A549 (cell line): ENCODE measurements around the gene TSNAXIP1. TPM values are rescaled to one million over a fixed set of nuclear protein-coding genes. Genes with fewer than 3 reads are reported as not detected.

Experiments
- ATAC-seq, 2 experiments: fragments of 200-7000 bp in 1 of 2; fragments of >200 bp in 1 of 2; cut with Nextera tagmentation in 1 of 2; cut with Tn5 transposase in 1 of 2; 3 replicates each; pipeline versions ENCODE4 v1.8.0 to v1.9.1; 2018 to 2020; ENCODE audit warnings: mild to moderate bottlenecking in 1 of 2, moderate library complexity in 1 of 2
- CTCF ChIA-PET: fragments of 300-600 bp; sonication (Branson Sonifier 250); formaldehyde crosslinking; extraction: SDS; loops from one replicate; lab custom pipeline; 2021; ENCODE audit warnings: antibody characterized with exemption, inconsistent platforms; lab: Yijun Ruan, JAX
- POLR2A ChIA-PET: fragments of 350-600 bp; formaldehyde crosslinking; extraction: SDS; loops from one replicate; lab custom pipeline; 2021; ENCODE audit warnings: antibody characterized with exemption, inconsistent platforms; lab: Yijun Ruan, JAX
- DNase-seq, 2 experiments: peaks; one replicate each; pipeline versions ENCODE4 v3.0.0 to v3.0.0-alpha.2; 2011 to 2016; ENCODE audit warnings: low read depth in 1 of 2, low spot score in 1 of 2
- FAIRE-seq: peaks from 2 replicates; lab custom pipeline; 2011; peaks lifted over from hg19 to GRCh38; lab: Jason Lieb, UNC
- H3K27ac ChIP-seq, 2 experiments: fragments of >200 bp; sonication (Bioruptor Twin); formaldehyde crosslinking; 3 replicates each; pipeline ENCODE4 v1.5.1; 2016 to 2017
- H3K4me1 ChIP-seq: fragments of >200 bp; sonication (Bioruptor Twin); formaldehyde crosslinking; 3 replicates; pipeline ENCODE4 v1.6.1; 2016
- H3K4me2 ChIP-seq: fragments of >200 bp; sonication (Bioruptor Twin); formaldehyde crosslinking; 3 replicates; pipeline ENCODE4 v1.6.1; 2016
- H3K4me3 ChIP-seq: fragments of >200 bp; sonication (Bioruptor Twin); formaldehyde crosslinking; 3 replicates; pipeline ENCODE4 v1.5.1; 2016
- H3K9me3 ChIP-seq: fragments of >200 bp; sonication (Bioruptor Twin); formaldehyde crosslinking; 3 replicates; pipeline ENCODE4 v1.6.1; 2016
- BCL3 ChIP-seq: fragments of >200 bp; sonication (Bioruptor Twin); formaldehyde crosslinking; IDR thresholded peaks from 3 replicates; pipeline ENCODE4 v1.6.1; 2016
- BHLHE40 ChIP-seq: IDR thresholded peaks from 2 replicates; pipeline ENCODE4 v1.6.1; 2012; ENCODE audit warnings: low read depth, low read length, inconsistent platforms
- CBX2 ChIP-seq: fragments of 200-600 bp; sonication (generic); IDR thresholded peaks from 2 replicates; pipeline ENCODE4 v1.6.1; 2016; ENCODE audit warnings: low read depth, mild to moderate bottlenecking, borderline replicate concordance
- CEBPB ChIP-seq, 2 experiments: fragments of >200 bp in 1 of 2; sonication (Bioruptor Twin) in 1 of 2; formaldehyde crosslinking in 1 of 2; IDR thresholded peaks; 2 replicates each; pipeline ENCODE4 v1.6.1; 2012 to 2016
- CHD2 ChIP-seq: fragments of 150-350 bp; IDR thresholded peaks from 2 replicates; pipeline ENCODE4 v1.6.1; 2014; ENCODE audit warnings: low read length; ENCODE audit not compliant: partially characterized antibody
- EHF ChIP-seq: fragments of 250-450 bp; sonication (Bioruptor Pico); IDR thresholded peaks from 2 replicates; pipeline ENCODE4 v1.5.0; 2020; ENCODE audit warnings: mild to moderate bottlenecking
- ESRRA ChIP-seq: fragments of 150-350 bp; IDR thresholded peaks from 2 replicates; pipeline ENCODE4 v1.6.1; 2014; ENCODE audit warnings: mild to moderate bottlenecking, low read length, borderline replicate concordance
- FOSB ChIP-seq: fragments of 250-450 bp; sonication (Bioruptor Pico); IDR thresholded peaks from 2 replicates; pipeline ENCODE4 v1.5.0; 2020; ENCODE audit warnings: mild to moderate bottlenecking, moderate library complexity
- HDAC2 ChIP-seq: fragments of 200-600 bp; sonication (generic); IDR thresholded peaks from 2 replicates; pipeline ENCODE4 v1.6.1; 2016
- HOXB13 ChIP-seq: fragments of 250-450 bp; sonication (Bioruptor Pico); IDR thresholded peaks from 2 replicates; pipeline ENCODE4 v1.5.0; 2020; ENCODE audit warnings: low read depth, mild to moderate bottlenecking, moderate library complexity
- JUNB ChIP-seq: fragments of >200 bp; sonication (Bioruptor Twin); formaldehyde crosslinking; IDR thresholded peaks from 2 replicates; pipeline ENCODE4 v1.6.1; 2016
- KDM1A ChIP-seq: fragments of 200-600 bp; sonication (generic); IDR thresholded peaks from 2 replicates; pipeline ENCODE4 v1.6.1; 2016; ENCODE audit warnings: low read depth, mild to moderate bottlenecking
- KDM5A ChIP-seq: fragments of 200-600 bp; sonication (generic); IDR thresholded peaks from 2 replicates; pipeline ENCODE4 v1.6.1; 2016; ENCODE audit warnings: antibody characterized with exemption, mild to moderate bottlenecking
- MAFK ChIP-seq: fragments of 450-650 bp; IDR thresholded peaks from 2 replicates; pipeline ENCODE4 v1.6.1; 2014; ENCODE audit not compliant: partially characterized antibody
- MAZ ChIP-seq: fragments of 150-350 bp; IDR thresholded peaks from 2 replicates; pipeline ENCODE4 v1.6.1; 2014; ENCODE audit warnings: antibody characterized with exemption, low read depth, low read length, borderline replicate concordance
- MYC ChIP-seq: IDR thresholded peaks from 2 replicates; pipeline ENCODE4 v1.6.1; 2012; ENCODE audit warnings: mild to moderate bottlenecking, inconsistent platforms, low read length, improper control_type of control experiment, borderline replicate concordance
- NR3C1 ChIP-seq: fragments of >200 bp; sonication (Bioruptor Twin); formaldehyde crosslinking; IDR thresholded peaks from 3 replicates; pipeline ENCODE4 v1.6.1; 2017
- POLR2A ChIP-seq: IDR thresholded peaks from 2 replicates; pipeline ENCODE4 v1.6.1; 2012; ENCODE audit warnings: mild to moderate bottlenecking, low read length
- RAD21 ChIP-seq, 2 experiments: fragments of >200 bp in 1 of 2; sonication (Bioruptor Twin) in 1 of 2; formaldehyde crosslinking in 1 of 2; IDR thresholded peaks in 1 of 2; conservative IDR thresholded peaks in 1 of 2; 2 replicates in 1 of 2; 3 replicates in 1 of 2; pipeline ENCODE4 v1.6.1; 2012 to 2018; ENCODE audit warnings: inconsistent platforms in 1 of 2
- RCOR1 ChIP-seq: fragments of 150-350 bp; IDR thresholded peaks from 2 replicates; pipeline ENCODE4 v1.6.1; 2014; ENCODE audit warnings: antibody characterized with exemption, low read length, low read depth
- REST ChIP-seq: fragments of 200-600 bp; sonication (generic); IDR thresholded peaks from 2 replicates; pipeline ENCODE4 v1.6.1; 2016; ENCODE audit warnings: antibody characterized with exemption, mild to moderate bottlenecking, moderate library complexity
- RNF2 ChIP-seq: fragments of 200-600 bp; sonication (generic); IDR thresholded peaks from 2 replicates; pipeline ENCODE4 v1.6.1; 2016; ENCODE audit warnings: low read depth, mild to moderate bottlenecking, antibody characterized with exemption, moderate library complexity, borderline replicate concordance
- ZC3H11A ChIP-seq: fragments of 450-650 bp; IDR thresholded peaks from 2 replicates; pipeline ENCODE4 v1.6.1; 2014; ENCODE audit warnings: antibody characterized with exemption, mild to moderate bottlenecking
- ZNF302 ChIP-seq: fragments of 250-450 bp; sonication (Bioruptor Pico); IDR thresholded peaks from 2 replicates; pipeline ENCODE4 v1.9.0; 2021; ENCODE audit warnings: inconsistent platforms, mild to moderate bottlenecking, moderate library complexity
- WGBS: methylation state at CpG from one replicate; pipeline ENCODE4 v1.1.6; 2017; ENCODE audit errors: missing lambda C conversion rate; 5-methylcytosine and 5-hydroxymethylcytosine counted together
- polyA plus RNA-seq, 4 experiments: library from polyadenylated mRNA; depleted of rRNA in 3 of 4; stranded (reverse); fragments of >200 nt; fragmentation: RNase III in 1 of 4; extraction: RNeasy Plus Mini Kit Qiagen cat#74134 plus additional on column Dnase treatment in 1 of 4; gene quantifications; 2 replicates in 3 of 4; 3 replicates in 1 of 4; pipeline ENCODE4 v1.2.3, GENCODE V29; 2011 to 2017

TSNAXIP1 gene
- polyA plus RNA-seq, 2 of the 4 experiments (the other 2 are of a cell fraction), result 0.68 to 1.1 TPM

GRCh38 chr16:67860589-67861398, 54.1 kb downstream of the TSNAXIP1 start:
- FAIRE-seq, result no peak
- CTCF ChIA-PET, result interaction anchor here (0.6 to 9.3 kb wide), 6 partner anchors 8 to 180 kb away, joined by 3 to 86 read pairs (median 3); partner anchors contain the start of gene NRN1L
- 64% methylated on average over 8 of the region's 8 CpGs for WGBS
- Histone ChIP-seq H3K4me1 (peaks cover 58% of the 10 kb centered on the region), H3K4me3 (no peak overlapping the region), H3K9me3 (no peaks in the 10 kb centered on the region), H3K27ac (peak overlapping the region in 1 of 2 experiments; percentile 37; a peak in 2 of 6 replicates), H3K4me2 (peak overlapping the region; percentile 35; the same call in 2 of the 3 replicates)
- ATAC-seq, result no peak
- peak in 1 of 2 experiments; percentile 44 for DNase-seq
- TF ChIP-seq KDM1A, result no peak
- no peak for TF ChIP-seq HOXB13 (CRISPR knock-in tag)
- TF ChIP-seq NR3C1, result no peak
- TF ChIP-seq HDAC2, result no peak
- TF ChIP-seq ESRRA, result no peak
- TF ChIP-seq ZNF302 (CRISPR knock-in tag), result no peak
- TF ChIP-seq REST, result no peak
- TF ChIP-seq EHF, result no peak
- TF ChIP-seq ZC3H11A, result no peak
- no peak for TF ChIP-seq JUNB
- TF ChIP-seq CHD2, result no peak
- no peak for TF ChIP-seq MAZ
- POLR2A ChIA-PET, result no interaction called here

- DNase-seq, result no peak
- no peaks in the 10 kb centered on the region for H3K9me3 ChIP-seq
- no peak for FAIRE-seq
- ATAC-seq, result no peak
- no peak overlapping the region for H3K4me2 ChIP-seq
- WGBS, result 92% methylated on average over 6 of the region's 6 CpGs
- TF ChIP-seq BCL3 (no peak), MYC (no peak), BHLHE40 (no peak), MAFK (no peak), HDAC2 (no peak), KDM5A (no peak), REST (no peak), CEBPB (IDR thresholded peaks at IDR 0.05) (no peak), ZNF302 (CRISPR knock-in tag) (no peak), RAD21 (conservative IDR thresholded peaks at IDR 0.05 in 1 of 2, IDR thresholded peaks at IDR 0.05 in 1 of 2) (no peak), RCOR1 (no peak), RNF2 (no peak), FOSB (CRISPR knock-in tag) (no peak), POLR2A (no peak), CBX2 (no peak)
- TF ChIP-seq, all 56 proteins: peak for 0
- H3K4me3 ChIP-seq, result no peak overlapping the region
- H3K27ac ChIP-seq, result no peak overlapping the region
- ChIA-PET CTCF (interaction anchor here (1.0 to 9.3 kb wide), 10 partner anchors 9 to 341 kb away, joined by 3 to 86 read pairs (median 6); partner anchors contain the start of gene NRN1L), POLR2A (interaction anchor here (2.0 kb wide), 1 partner anchor 11 kb away, joined by 5 read pairs; the partner anchor contains the start of gene EDC4)
- peaks cover 52% of the 10 kb centered on the region for H3K4me1 ChIP-seq
These were observed 55.2 kb downstream of the TSNAXIP1 start for GRCh38 chr16:67861877-67862276.
